Esophagus (tissue), 2 donors: ENCODE data around the gene CYB5R3. TPM values are rescaled to one million over a fixed set of nuclear protein-coding genes. Genes with fewer than 3 reads are reported as not detected.

Experiments used
- polyA plus RNA-seq, 2 donors: library from polyadenylated mRNA; stranded (reverse); fragments of 200-250 nt; gene quantifications; one replicate each; pipeline ENCODE4 v1.2.3, GENCODE V29; 2013
- donor health status: healthy with polysubstance abuse.
- donor health status: Bipolar disorder and iron deficiency.

CYB5R3 gene
- polyA plus RNA-seq, 2 donors: 52.7 to 112 TPM

Other genes starting within 250 kb of the CYB5R3 start
- gene NFAM1, start 217.0 kb downstream of the CYB5R3 start, polyA plus RNA-seq: under 1 TPM; 0.24 to 0.28 TPM
- 10 to 100 TPM in 1 of 2 donors, 1 to 10 TPM in 1; 8.8 to 19.0 TPM for gene RRP7A, start 129.6 kb downstream of the CYB5R3 start, polyA plus RNA-seq
- 1 to 10 TPM; 1.5 to 6.0 TPM for gene SERHL2, start 95.4 kb downstream of the CYB5R3 start, polyA plus RNA-seq
- 10 to 100 TPM; 20.0 to 28.7 TPM for gene POLDIP3, start 34.5 kb downstream of the CYB5R3 start, polyA plus RNA-seq
- gene ATP5MGL, start 8.8 kb downstream of the CYB5R3 start, polyA plus RNA-seq: under 1 TPM in 1 of 2 donors, not detected in 1; 0.31 TPM
- gene A4GALT, start 71.5 kb upstream of the CYB5R3 start, polyA plus RNA-seq: 10 to 100 TPM; 19.3 to 50.3 TPM
- gene ARFGAP3, start 207.9 kb upstream of the CYB5R3 start, polyA plus RNA-seq: 10 to 100 TPM; 12.4 to 13.5 TPM